ENCODE measurements around the gene KRTAP5-4. TPM values are rescaled to one million over a fixed set of nuclear protein-coding genes. Genes with fewer than 3 reads are reported as not detected.
"Not testable (repeated sequence)": the region's sequence is repeated elsewhere in the genome, so short reads cannot be mapped to it uniquely, and the experiment has no call there.

KRTAP5-4 gene
- total and polyA plus RNA-seq, 2 donors (not counting 1 experiment from before 2014, with no cell fraction given) = not detected

- Histone ChIP-seq H3K27me3 (ENCODE audit: control insufficient read depth, insufficient read depth, low read length) (no peaks in the 10 kb centered on the region), H3K9ac (ENCODE audit: insufficient read depth, low read length) (no peak overlapping the region), H2AFZ (ENCODE audit: low read length) (no peak overlapping the region), H3K4me1 (ENCODE audit: control insufficient read depth, extremely low read depth, insufficient read depth, low read length) (no peaks in the 10 kb centered on the region), H3K27ac (ENCODE audit: insufficient read depth, low read length) (no peak overlapping the region), H3K36me3 (ENCODE audit: control insufficient read depth, insufficient read depth, low read length) (no peaks in the 10 kb centered on the region), H3K4me2 (ENCODE audit: extremely low read depth, insufficient read depth, low read length) (no peak overlapping the region), H3K4me3 (replicated peaks in 1 of 4; ENCODE audit: control extremely low read depth in 1 of 4, insufficient read depth in 1 of 4, low read depth in 3 of 4, low read length in 4 of 4) (no peak overlapping the region), H4K20me1 (ENCODE audit: control insufficient read depth, extremely low read depth, insufficient read depth, low read length) (no peaks in the 10 kb centered on the region), H3K79me2 (ENCODE audit: control insufficient read depth, insufficient read depth, low read length) (no peaks in the 10 kb centered on the region), H3K9me3 (ENCODE audit: control insufficient read depth, insufficient read depth, low read depth, low read length) (no peaks in the 10 kb centered on the region)
- DNase-seq (ENCODE audit: low read depth in 2 of 2) = no peak
- TF ChIP-seq CTCF (conservative IDR thresholded peaks at IDR 0.05 in 1 of 2, IDR thresholded peaks at IDR 0.05 in 1 of 2; ENCODE audit: low read depth in 1 of 2, low read length in 2 of 2) (no peak), EZH2 (IDR thresholded peaks at IDR 0.05; ENCODE audit: low read length, missing control alignments) (no peak)
These were observed 45.3 kb upstream of the KRTAP5-4 start for GRCh38 chr11:1667121-1667850.

- TF ChIP-seq EZH2 (IDR thresholded peaks at IDR 0.05; ENCODE audit: low read length, missing control alignments) (no peak), CTCF (conservative IDR thresholded peaks at IDR 0.05 in 1 of 2, IDR thresholded peaks at IDR 0.05 in 1 of 2; ENCODE audit: low read depth in 1 of 2, low read length in 2 of 2) (no peak)
- no peaks in the 10 kb centered on the region for H3K27me3 ChIP-seq (ENCODE audit: control insufficient read depth, insufficient read depth, low read length)
- no peaks in the 10 kb centered on the region for H3K9me3 ChIP-seq (ENCODE audit: control insufficient read depth, insufficient read depth, low read depth, low read length)
- no peaks in the 10 kb centered on the region for H4K20me1 ChIP-seq (ENCODE audit: control insufficient read depth, extremely low read depth, insufficient read depth, low read length)
- no peaks in the 10 kb centered on the region for H3K79me2 ChIP-seq (ENCODE audit: control insufficient read depth, insufficient read depth, low read length)
- no peak overlapping the region for H3K4me2 ChIP-seq (ENCODE audit: extremely low read depth, insufficient read depth, low read length)
- no peak for DNase-seq (ENCODE audit: low read depth in 2 of 2)
- no peaks in the 10 kb centered on the region for H3K4me1 ChIP-seq (ENCODE audit: control insufficient read depth, extremely low read depth, insufficient read depth, low read length)
- H2AFZ ChIP-seq (ENCODE audit: low read length) = no peak overlapping the region
- H3K36me3 ChIP-seq (ENCODE audit: control insufficient read depth, insufficient read depth, low read length) = no peaks in the 10 kb centered on the region
- H3K4me3 ChIP-seq (replicated peaks in 1 of 4; ENCODE audit: control extremely low read depth in 1 of 4, insufficient read depth in 1 of 4, low read depth in 3 of 4, low read length in 4 of 4) = no peak overlapping the region
- no peak overlapping the region for H3K9ac ChIP-seq (ENCODE audit: insufficient read depth, low read length)
- H3K27ac ChIP-seq (ENCODE audit: insufficient read depth, low read length) = no peak overlapping the region
These were observed 43.4 kb upstream of the KRTAP5-4 start for GRCh38 chr11:1665313-1665712.

- H4K20me1 ChIP-seq (ENCODE audit: control insufficient read depth, extremely low read depth, insufficient read depth, low read length); H3K9me3 ChIP-seq (ENCODE audit: control insufficient read depth, insufficient read depth, low read depth, low read length); H3K79me2 ChIP-seq (ENCODE audit: control insufficient read depth, insufficient read depth, low read length); H3K27me3 ChIP-seq (ENCODE audit: control insufficient read depth, insufficient read depth, low read length); H3K27ac ChIP-seq (ENCODE audit: insufficient read depth, low read length); DNase-seq (ENCODE audit: low read depth in 2 of 2); H3K4me1 ChIP-seq (ENCODE audit: control insufficient read depth, extremely low read depth, insufficient read depth, low read length); H3K4me3 ChIP-seq (replicated peaks in 1 of 4; ENCODE audit: control extremely low read depth in 1 of 4, insufficient read depth in 1 of 4, low read depth in 3 of 4, low read length in 4 of 4); H3K36me3 ChIP-seq (ENCODE audit: control insufficient read depth, insufficient read depth, low read length); H2AFZ ChIP-seq (ENCODE audit: low read length); H3K4me2 ChIP-seq (ENCODE audit: extremely low read depth, insufficient read depth, low read length); H3K9ac ChIP-seq (ENCODE audit: insufficient read depth, low read length): not testable (repeated sequence)
These were observed 40.9 kb upstream of the KRTAP5-4 start for GRCh38 chr11:1662699-1663283.

- not testable (repeated sequence) for H3K27ac ChIP-seq (ENCODE audit: insufficient read depth, low read length); H3K4me2 ChIP-seq (ENCODE audit: extremely low read depth, insufficient read depth, low read length); H3K79me2 ChIP-seq (ENCODE audit: control insufficient read depth, insufficient read depth, low read length); H3K4me3 ChIP-seq (replicated peaks in 1 of 4; ENCODE audit: control extremely low read depth in 1 of 4, insufficient read depth in 1 of 4, low read depth in 3 of 4, low read length in 4 of 4); H2AFZ ChIP-seq (ENCODE audit: low read length); H3K4me1 ChIP-seq (ENCODE audit: control insufficient read depth, extremely low read depth, insufficient read depth, low read length); H3K27me3 ChIP-seq (ENCODE audit: control insufficient read depth, insufficient read depth, low read length); H3K9me3 ChIP-seq (ENCODE audit: control insufficient read depth, insufficient read depth, low read depth, low read length); DNase-seq (ENCODE audit: low read depth in 2 of 2); H4K20me1 ChIP-seq (ENCODE audit: control insufficient read depth, extremely low read depth, insufficient read depth, low read length); H3K9ac ChIP-seq (ENCODE audit: insufficient read depth, low read length); H3K36me3 ChIP-seq (ENCODE audit: control insufficient read depth, insufficient read depth, low read length)
These were observed 39.7 kb upstream of the KRTAP5-4 start for GRCh38 chr11:1661454-1662269.
